Tibial nerve (tissue), 3 donors: ENCODE data around the gene APOC1.

Experiments
- CTCF ChIP-seq, 5 experiments: fragments of 200-600 bp in 3 of 5; fragments of 450-650 bp in 2 of 5; sonication (generic) in 3 of 5; IDR thresholded peaks; one replicate each; pipeline ENCODE4 v1.5.1; 2016 to 2019; ENCODE audit warnings: antibody characterized with exemption in 5 of 5, mild to moderate bottlenecking in 3 of 5, moderate library complexity in 2 of 5
- POLR2A ChIP-seq, 2 donors: fragments of 450-650 bp; IDR thresholded peaks; one replicate each; pipeline ENCODE4 v1.6.1; 2017; ENCODE audit warnings: antibody characterized with exemption in 2 of 2, mild to moderate bottlenecking in 2 of 2, moderate library complexity in 2 of 2

GRCh38 chr19:44894052-44894400, 20.4 kb upstream of the APOC1 start:
- TF ChIP-seq CTCF (IDR thresholded peaks at IDR 0.05) (no peak), POLR2A (IDR thresholded peaks at IDR 0.05) (no peak)
